ENCODE measurements around the gene STRBP.
"Not testable (repeated sequence)": the region's sequence is repeated elsewhere in the genome, so short reads cannot be mapped to it uniquely, and the experiment has no call there.

Gene STRBP

DNA sequence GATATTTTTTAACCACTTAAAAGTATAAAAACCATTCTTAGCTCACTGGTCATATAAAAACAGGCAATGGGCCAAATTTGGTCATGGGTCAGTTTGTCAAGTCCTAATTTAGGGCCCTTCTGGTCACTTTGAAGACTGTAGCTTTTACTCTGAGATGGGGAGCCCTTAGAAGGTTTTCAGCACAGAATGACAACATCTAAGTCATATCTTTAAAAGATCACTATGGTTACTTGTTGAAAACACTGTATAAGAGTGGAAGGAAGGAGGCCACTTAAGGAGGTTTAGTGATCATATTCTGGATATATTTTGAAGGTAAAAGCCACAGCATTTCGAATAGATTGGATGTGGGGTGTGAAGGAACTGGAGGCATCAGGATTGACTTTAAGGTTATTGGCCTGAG is 76.7 kb downstream of the STRBP start:
- no peak for DNase-seq (ENCODE audit: low read depth)

GRCh38 chr9:123191260-123191659 is 77.1 kb downstream of the STRBP start:
- DNase-seq (ENCODE audit: low read depth): no peak

GRCh38 chr9:123187131-123187530 is 81.3 kb downstream of the STRBP start:
- no peak for DNase-seq (ENCODE audit: low read depth)

GRCh38 chr9:123186029-123186428 is 82.4 kb downstream of the STRBP start:
- DNase-seq (ENCODE audit: low read depth): not testable (repeated sequence)

DNA sequence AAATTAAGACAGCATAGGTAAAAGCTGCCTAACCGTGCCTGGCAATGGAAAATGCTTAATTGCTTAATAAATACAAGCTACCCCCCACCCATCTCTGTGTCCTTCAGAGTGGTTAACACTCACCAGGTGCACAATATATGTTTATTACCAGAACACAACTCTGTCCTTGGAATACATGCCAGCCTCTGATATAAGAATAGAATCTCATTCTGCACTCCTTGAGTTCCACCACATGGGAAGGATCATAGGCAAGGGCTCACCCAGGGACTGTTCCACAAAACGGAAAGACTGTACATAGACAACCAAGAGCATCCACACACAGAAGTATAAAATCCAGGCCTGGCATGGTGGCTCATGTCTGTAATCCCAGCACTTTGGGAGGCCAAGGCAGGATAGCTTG is 91.4 kb downstream of the STRBP start:
- DNase-seq (ENCODE audit: low read depth): no peak

GRCh38 chr9:123175854-123176629 is 92.3 kb downstream of the STRBP start:
- no peak for DNase-seq (ENCODE audit: low read depth)

DNA sequence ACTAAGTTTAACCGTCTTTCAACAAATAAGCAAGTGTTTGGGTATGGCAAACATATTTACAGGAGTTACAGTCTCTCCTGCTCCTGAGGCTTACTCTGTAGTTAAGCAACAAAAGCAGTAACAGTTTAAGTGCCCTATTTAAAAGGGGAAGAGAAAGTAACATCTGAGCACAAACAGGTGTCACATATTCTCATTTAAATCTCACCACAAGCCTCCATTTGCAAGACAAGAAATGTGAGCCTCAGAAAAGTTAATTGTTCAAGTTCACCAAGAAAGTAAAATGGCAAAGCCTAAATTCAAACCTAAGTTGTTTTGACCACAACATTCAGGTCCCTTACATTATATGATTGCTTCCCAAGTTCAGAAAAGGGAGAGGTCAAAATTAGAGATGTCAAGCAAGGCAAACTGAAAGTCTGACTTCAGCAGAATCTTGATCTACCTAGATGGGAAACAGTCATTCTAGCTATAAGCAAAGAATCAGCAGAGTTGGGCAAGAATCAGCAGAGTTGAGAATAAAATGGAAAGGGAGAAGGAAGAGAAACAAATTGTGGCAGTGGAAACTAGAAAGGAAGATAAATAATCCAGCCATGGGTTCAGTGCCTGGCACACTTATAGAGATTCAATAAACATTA is 93.4 kb downstream of the STRBP start:
- DNase-seq (ENCODE audit: low read depth): no peak

DNA sequence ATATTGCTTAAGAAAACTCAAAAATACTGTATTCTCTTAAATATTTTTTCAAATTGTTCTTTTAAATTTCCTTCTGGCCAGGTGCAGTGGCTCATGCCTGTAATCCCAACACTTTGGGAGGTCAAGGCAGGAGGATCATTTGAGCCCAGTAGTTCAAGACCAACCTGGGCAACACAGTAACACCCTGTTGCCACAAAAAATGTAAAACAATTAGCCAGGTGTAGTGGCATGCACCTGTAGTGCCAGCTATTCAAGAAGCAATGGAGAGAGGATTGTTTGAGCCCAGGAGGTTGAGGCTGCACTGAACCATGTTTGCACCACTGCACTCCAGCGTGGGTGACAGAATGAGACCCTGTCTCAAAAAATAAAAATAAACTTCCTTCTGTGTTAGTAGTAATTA is 94.3 kb downstream of the STRBP start:
- no peak for DNase-seq (ENCODE audit: low read depth)

DNA sequence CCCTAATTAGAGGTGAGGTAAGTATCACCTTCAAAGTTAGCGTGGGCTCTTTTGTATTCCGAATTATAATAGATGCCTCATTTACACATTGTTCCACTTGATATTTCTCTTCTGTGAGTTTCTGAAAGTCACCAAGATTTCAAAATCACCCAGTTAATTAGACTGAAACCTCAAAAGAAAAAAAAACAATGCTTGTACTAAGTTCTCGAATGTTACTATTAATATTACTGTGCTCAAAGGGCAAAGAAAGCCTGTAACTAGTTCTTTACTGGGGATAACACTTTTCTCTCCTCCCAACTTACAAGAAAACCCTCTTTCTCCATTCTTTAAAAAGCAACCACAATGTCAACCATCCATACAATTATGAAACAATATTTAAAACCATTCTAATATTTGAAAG is 98.5 kb downstream of the STRBP start:
- DNase-seq (ENCODE audit: low read depth): no peak

DNA sequence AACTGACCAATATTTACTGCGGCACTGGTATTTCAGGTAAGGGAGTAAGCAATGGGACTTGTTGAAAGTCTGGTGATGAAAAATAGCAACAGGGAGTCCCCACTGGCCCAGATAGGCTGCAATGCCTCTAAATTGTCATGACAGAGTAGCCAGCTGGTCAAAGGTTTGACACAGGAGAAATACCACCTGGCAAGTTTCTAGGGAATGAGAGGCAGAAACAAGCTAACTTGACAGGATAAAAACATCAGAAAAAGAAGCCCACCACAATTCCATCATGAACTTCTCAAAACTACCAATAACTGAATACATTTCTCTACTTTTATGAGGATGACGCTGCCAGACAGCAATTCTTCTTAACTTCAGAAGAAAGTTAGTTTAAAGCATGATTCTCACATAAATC is 99.8 kb downstream of the STRBP start:
- no peak for DNase-seq (ENCODE audit: low read depth)

GRCh38 chr9:123167474-123167873 is 100.9 kb downstream of the STRBP start:
- DNase-seq (ENCODE audit: low read depth): no peak

GRCh38 chr9:123165813-123166212 is 102.6 kb downstream of the STRBP start:
- DNase-seq (ENCODE audit: low read depth): no peak

GRCh38 chr9:123164285-123164684 is 104.1 kb downstream of the STRBP start:
- DNase-seq (ENCODE audit: low read depth): no peak

GRCh38 chr9:123162791-123163345 is 105.5 kb downstream of the STRBP start:
- no peak for DNase-seq (ENCODE audit: low read depth)

DNA sequence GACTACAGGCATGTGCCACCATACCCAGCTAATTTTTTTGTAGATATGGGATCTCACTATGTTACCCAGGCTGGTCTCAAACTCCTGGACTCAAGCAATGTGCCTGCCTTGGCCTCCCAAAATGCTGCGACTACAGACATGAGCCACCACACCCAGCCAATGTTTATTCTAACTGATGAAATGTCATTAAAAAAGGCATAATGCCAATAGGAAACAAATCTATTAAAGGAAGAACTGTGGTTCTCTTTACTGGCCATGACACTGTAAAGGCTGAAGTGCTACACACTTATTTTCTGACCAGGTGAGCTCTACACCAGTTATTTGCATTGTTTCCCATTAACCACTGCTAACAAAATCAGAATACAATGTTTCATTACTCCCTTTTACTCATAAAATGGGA is 106.0 kb downstream of the STRBP start:
- no peak for DNase-seq (ENCODE audit: low read depth)

- no peak for DNase-seq (ENCODE audit: low read depth)
These were observed 111.2 kb downstream of the STRBP start for GRCh38 chr9:123157221-123157620.

- no peak for DNase-seq (ENCODE audit: low read depth)
These were observed 117.5 kb downstream of the STRBP start for GRCh38 chr9:123150708-123151503.

DNA sequence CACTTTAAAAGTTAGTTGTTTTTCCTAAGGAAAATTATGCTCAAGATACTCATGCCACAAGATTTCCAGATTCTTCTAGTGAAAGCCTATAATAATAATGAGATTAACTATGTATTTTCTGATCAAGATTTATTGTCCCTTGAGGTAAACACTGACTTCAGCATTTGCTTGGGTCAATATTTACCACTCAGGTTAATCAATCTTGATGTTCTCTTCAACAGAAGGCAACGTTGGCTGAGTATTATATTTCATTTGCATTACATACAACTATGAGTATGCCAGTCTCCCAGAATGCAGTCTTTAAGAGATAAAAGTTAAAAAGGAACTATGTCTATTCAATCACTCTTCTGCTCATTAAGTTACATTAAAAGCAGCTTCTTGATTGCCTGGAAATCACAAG is 119.3 kb downstream of the STRBP start:
- no peak for DNase-seq (ENCODE audit: low read depth)

- DNase-seq (ENCODE audit: low read depth): no peak
These were observed 130.2 kb downstream of the STRBP start for GRCh38 chr9:123138163-123138562.

- no peak for DNase-seq (ENCODE audit: low read depth)
These were observed 133.0 kb downstream of the STRBP start for GRCh38 chr9:123135430-123135829.

GRCh38 chr9:123132696-123133095 is 135.7 kb downstream of the STRBP start:
- DNase-seq (ENCODE audit: low read depth): no peak

DNA sequence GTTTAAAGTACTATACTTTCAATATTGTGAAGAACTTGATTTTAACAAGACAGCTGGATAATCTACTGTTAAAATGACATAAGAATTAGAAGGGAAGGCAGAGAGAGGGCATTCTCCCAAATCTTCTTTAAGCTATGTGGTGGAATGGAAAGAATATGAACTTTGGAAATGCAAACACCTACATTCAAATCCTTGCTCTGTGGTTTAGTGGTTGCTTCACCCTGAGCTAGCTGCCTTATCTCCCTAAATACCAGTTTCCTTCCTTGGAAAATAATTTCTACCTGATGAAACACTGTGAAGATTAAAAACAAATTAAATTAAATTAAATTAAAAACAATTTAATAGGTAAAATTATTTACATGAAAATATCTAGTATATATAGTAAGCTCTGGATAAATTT is 136.4 kb downstream of the STRBP start:
- DNase-seq (ENCODE audit: low read depth): no peak

GRCh38 chr9:123131258-123131657 is 137.1 kb downstream of the STRBP start:
- no peak for DNase-seq (ENCODE audit: low read depth)

Data from T follicular helper cell (primary cell).